ENCODE measurements around the gene MS4A13.
"Not testable (repeated sequence)": the region's sequence is repeated elsewhere in the genome, so short reads cannot be mapped to it uniquely, and the experiment has no call there.

Gene MS4A13

DNA sequence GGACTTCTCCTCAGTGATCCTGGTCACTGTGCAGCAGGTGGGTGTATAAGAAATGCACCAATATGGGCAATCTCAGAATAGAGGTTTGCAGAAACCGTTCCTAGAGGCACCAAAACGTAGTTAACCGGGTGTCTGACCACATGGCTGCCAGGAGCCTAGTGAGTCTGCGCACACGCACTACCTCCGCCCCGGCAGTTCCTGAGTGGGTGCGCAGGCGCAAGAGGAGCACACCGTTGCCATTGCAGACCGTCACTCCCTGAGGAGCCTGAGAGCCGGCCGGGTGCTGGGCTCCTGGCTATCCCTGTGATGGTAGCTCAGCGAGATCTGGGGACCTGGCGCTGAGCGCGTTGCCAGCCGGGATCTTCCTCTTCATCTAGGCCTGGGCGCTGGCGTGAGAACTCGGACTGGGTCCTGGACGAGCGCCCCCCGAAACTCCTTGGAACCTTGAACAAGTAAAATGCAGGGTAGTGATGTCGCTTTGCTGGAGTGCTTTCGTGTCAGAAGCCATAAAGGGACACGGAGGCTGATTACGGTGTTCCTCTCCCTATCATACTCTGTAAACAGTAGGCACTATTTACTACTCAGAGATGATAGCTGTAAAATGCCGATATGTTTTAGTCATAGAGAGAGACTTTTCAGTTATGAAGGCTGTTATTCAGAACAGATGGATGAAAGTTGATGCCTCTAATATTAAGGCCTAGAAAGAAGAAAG is at the start of gene MS4A13:
MS4A13 (plus strand) TSS at position 249 of the 712 bp plus-strand sequence. CDS start 2,692 bp downstream, outside the sequence.
- no peak for DNase-seq

GRCh38 chr11:60468829-60469228 is 46.4 kb upstream of the MS4A13 start:
- no peak for DNase-seq

DNA sequence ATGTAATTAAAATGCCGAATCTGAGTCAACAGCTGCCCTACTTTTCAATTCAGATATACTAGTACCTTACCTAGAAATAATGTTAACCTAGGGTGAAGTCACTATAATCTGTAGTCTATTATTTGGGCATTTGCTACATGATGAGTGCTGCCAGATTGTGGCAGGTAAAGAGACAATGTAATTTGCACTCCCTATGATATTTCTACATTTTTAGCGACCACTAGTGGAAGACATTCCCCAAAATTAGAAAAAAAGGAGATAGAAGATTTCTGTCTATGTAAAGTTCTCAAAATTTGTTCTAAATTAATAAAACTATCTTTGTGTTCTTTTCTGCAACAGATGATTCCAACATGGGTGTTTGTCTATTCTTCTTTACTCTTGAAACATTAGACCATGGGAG is 45.5 kb upstream of the MS4A13 start:
- DNase-seq: no peak

- no peak for DNase-seq
Measured at GRCh38 chr11:60477035-60477445, 38.2 kb upstream of the MS4A13 start.

DNA sequence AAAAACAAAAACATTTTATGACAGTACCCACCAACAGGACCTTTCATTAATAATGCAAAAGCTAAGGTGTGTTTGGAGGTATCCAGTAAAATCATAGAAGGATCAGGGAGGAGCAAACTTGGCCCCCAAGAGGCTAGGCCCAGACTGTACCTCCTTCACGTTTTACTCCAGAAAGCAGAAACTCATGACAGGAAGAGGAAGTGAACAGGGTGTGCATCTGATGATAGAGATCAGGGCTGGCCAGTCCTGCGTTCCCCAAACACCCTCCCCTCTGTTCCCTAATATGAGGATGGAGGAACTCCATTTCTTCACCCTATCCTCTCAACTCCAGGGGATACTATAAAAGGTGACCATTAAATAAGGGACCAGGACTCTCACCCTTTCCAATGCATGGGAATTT is 32.8 kb upstream of the MS4A13 start:
- DNase-seq: no peak

DNA sequence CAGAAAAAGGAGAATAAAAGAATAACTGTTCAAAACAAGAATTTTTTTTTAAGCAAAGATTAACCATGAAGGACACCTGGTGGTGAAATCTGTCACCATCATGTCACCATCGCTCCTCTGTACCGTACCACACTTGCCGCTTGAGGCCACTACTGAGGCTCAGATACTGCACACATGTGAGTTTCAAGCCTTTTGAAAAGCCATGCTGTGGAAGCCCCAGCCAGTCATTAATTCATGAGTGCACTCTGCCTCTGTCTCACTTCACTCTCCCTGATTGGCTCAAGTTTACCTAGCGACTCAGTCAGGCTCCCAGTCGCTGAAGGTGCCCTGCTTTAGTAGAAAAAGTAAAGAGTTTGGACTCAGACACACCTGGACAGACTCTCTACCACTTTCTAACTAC is 29.2 kb upstream of the MS4A13 start:
- no peak for DNase-seq

DNA sequence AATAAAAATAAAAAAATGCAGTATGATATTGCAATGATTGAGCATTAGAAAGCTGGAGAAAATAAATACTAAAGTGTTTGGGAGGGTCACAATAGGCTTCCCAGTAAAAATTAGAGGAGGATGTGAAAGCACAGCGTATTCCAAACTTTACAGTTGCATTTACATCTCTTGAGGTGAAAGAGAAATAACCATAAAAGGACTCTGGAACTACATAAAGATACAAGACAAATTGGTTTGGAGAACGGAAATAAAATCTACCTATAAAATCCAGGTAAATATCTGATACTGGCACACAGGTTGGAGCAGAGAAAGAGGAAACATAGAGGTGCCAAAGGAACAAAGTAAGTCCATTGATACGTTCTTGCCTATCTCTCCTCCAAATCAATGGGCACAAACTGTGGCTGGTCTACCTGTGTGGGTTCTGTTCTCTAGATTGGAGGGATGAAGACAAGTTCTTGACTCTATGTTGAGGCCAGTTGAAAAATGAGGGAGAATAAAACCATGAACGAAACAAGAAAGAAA is 22.6 kb upstream of the MS4A13 start, which contains the start of gene MS4A12:
MS4A12 (plus strand) TSS at position 291 of the 522 bp plus-strand sequence. CDS start 4,541 bp downstream, outside the sequence.
- no peak for DNase-seq

DNA sequence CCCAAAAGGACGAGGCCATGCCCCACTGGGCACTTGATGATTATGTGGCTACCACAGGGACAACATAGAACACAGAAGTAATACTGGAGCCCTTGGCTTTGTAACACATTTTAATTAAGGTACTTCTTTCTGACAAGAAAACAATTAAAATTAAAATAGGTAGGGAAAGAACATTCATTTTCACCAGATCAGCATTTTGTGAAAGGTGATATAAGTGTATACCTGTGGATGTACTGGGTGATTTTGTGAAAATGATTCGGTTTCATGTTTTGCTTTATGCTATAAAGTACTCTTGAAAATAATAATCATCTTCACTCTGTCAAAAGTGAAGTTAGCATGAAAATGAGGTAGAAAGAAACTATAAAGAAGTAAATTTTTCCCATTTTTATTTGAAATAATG is 21.7 kb upstream of the MS4A13 start:
- no peak for DNase-seq

GRCh38 chr11:60498399-60498798 is 16.8 kb upstream of the MS4A13 start:
- DNase-seq: no peak

GRCh38 chr11:60498853-60499252 is 16.3 kb upstream of the MS4A13 start:
- DNase-seq: no peak

GRCh38 chr11:60500276-60500910 is 14.8 kb upstream of the MS4A13 start:
- DNase-seq: no peak

GRCh38 chr11:60502221-60502775 is 12.9 kb upstream of the MS4A13 start:
- no peak for DNase-seq

DNA sequence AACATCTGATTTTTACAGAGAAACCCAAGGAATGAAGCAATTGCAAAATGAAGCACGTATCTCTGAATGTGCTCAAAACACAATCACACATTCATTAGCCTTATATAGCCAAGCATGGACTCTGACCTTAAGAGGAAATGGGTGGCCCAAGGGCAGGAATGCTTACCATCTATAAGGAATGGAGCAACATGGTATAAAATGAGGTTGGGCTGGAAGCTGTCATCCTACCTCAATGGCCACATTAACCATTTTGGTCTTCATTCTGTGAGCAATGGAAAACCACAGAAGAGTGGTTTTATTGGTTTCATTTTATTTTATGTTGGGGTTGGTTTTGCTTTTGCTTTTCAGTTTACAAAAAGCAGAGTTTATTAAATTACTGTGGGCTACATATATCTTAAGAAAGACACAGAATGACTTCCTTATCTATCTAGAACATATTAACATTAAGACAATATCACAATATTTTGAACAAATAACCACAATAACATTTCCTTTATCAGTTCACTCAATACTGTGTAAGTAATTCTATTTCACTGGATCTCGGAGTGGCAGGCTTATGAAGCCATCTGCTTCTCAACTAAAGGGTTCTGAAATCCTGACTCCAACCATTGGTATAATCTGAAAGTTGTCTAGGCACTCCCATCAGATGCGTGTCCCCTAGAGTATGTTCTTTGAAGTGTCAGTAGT is 10.8 kb upstream of the MS4A13 start:
- DNase-seq: no peak

- not testable (repeated sequence) for DNase-seq
Measured at GRCh38 chr11:60509609-60510008, 5.6 kb upstream of the MS4A13 start.

DNA sequence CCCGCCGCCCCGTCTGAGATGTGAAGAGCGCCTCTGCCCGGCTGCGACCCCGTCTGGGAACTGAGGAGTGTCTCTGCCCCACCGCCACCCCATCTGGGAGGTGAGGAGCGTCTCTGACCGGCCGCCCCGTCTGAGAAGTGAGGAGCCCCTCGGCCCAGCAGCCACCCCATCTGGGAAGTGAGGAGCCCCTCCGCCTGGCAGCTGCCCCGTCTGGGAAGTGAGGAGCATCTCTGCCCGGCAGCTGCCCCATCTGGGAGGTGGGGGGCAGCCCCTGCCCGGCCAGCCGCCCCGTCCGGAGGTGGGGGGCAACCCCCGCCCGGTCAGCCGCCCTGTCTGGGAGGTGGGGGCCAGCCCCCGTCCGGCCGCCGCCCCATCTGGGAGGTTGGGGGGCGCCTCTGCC is 5.0 kb upstream of the MS4A13 start:
- DNase-seq: not testable (repeated sequence)

GRCh38 chr11:60511393-60511792 is 3.8 kb upstream of the MS4A13 start:
- DNase-seq: no peak

GRCh38 chr11:60512651-60513225 is 2.5 kb upstream of the MS4A13 start:
- no peak for DNase-seq

- DNase-seq: no peak
Measured at GRCh38 chr11:60513496-60514460, 1.4 kb upstream of the MS4A13 start.

DNA sequence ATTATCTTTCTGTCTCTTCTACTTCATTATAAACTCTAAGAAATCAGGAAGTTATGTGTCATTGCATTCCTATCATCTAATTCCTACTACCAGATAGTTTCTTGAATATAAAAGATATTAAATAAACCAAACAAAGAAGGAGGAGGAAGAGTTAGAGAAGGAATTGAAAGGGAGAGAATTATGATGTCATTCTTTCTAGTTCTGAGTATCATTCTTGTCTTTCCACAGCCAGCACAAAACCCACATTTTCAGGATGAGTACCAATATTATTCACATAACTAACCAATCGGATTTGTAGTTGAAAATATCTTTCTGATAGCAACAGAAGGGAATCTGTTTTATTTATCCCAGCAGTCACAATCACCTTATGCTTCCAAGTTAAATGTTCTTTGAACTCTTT is 13.3 kb downstream of the MS4A13 start:
- DNase-seq: no peak

DNA sequence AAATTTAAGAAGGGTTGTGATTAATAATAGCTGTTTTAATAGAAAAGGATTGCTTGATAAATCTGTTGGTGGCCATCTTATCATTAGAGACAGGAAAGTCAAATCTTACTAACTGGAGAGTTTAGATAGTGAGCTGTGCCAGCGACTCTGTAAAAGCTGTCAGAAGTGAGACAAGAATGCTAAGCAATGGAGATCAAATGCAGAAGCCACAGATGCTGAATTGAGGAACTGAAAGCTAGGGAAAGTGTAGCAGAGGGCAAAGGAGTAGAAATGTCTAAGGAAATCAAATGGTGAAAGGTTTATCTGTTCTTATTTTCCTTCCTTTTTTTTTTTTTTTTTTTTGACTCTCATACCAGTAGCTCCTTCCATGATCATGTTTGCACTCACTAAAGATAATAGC is 13.7 kb downstream of the MS4A13 start:
- DNase-seq: no peak

DNA sequence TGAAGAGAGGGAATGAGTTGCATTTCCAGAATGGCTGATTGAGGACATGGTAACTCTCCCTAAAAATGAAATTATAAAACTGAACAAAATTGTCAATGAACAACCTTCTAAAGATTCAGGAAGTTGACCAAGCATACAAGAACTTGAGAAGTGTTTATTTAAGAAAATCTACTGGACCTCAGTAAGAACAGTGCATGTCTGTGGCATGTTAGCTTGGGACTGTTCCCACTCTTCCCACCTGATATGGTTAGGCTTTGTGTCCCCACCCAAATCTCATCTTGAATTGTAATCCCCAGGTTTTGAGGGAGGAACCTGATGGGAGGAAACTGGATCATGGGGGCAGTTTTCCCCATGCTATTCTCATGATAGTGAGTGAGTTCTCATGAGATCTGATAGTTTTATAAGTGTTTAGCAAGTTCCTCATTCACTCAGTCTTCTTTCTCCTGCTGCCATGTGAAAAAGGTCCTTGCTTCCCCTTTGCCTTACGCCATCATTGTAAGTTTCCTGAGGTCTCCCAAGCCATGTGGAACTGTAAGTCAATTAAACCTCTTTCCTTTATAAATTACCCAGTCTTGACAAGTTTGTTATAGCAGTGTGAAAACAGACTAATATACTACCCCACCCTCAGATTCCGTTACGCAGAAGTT is 15.4 kb downstream of the MS4A13 start:
- no peak for DNase-seq
